ENCODE measurements around the gene COL27A1.

The COL27A1 gene

GRCh38 chr9:114250235-114250568 is 94.9 kb downstream of the COL27A1 start:
- DNase-seq: no peak

GRCh38 chr9:114250648-114251047 is 95.3 kb downstream of the COL27A1 start:
- DNase-seq: no peak

- DNase-seq: no peak
These were observed 97.1 kb downstream of the COL27A1 start for GRCh38 chr9:114252394-114252793.

GRCh38 chr9:114256827-114257328 is 101.5 kb downstream of the COL27A1 start:
- DNase-seq: no peak

- no peak for DNase-seq
These were observed 102.9 kb downstream of the COL27A1 start for GRCh38 chr9:114258218-114258617.

GRCh38 chr9:114258866-114259797 is 103.8 kb downstream of the COL27A1 start:
- no peak for DNase-seq

GRCh38 chr9:114259798-114260523 is 104.6 kb downstream of the COL27A1 start:
- DNase-seq: no peak

GRCh38 chr9:114261026-114261425 is 105.7 kb downstream of the COL27A1 start:
- no peak for DNase-seq

GRCh38 chr9:114261987-114262386 is 106.7 kb downstream of the COL27A1 start:
- DNase-seq: no peak

GRCh38 chr9:114263853-114264510 is 108.6 kb downstream of the COL27A1 start:
- DNase-seq: no peak

GRCh38 chr9:114264806-114265550 is 109.6 kb downstream of the COL27A1 start:
- DNase-seq: no peak

- no peak for DNase-seq
These were observed 111.6 kb downstream of the COL27A1 start for GRCh38 chr9:114266969-114267368.

- no peak for DNase-seq
These were observed 113.7 kb downstream of the COL27A1 start for GRCh38 chr9:114269023-114269422.

GRCh38 chr9:114270120-114270975 is 115.0 kb downstream of the COL27A1 start:
- no peak for DNase-seq

- DNase-seq: no peak
These were observed 116.5 kb downstream of the COL27A1 start for GRCh38 chr9:114271556-114272510.

- DNase-seq: no peak
These were observed 117.5 kb downstream of the COL27A1 start for GRCh38 chr9:114272739-114273431.

GRCh38 chr9:114273461-114273881 is 118.1 kb downstream of the COL27A1 start:
- no peak for DNase-seq

- DNase-seq: no peak
These were observed 118.9 kb downstream of the COL27A1 start for GRCh38 chr9:114274217-114274616.

- no peak for DNase-seq
These were observed 120.1 kb downstream of the COL27A1 start for GRCh38 chr9:114275246-114276004.

Data from NCI-H187 (cell line).